ENCODE results near the gene UGGT2. TPM values are rescaled to one million over a fixed set of nuclear protein-coding genes. Genes with fewer than 3 reads are reported as not detected.

The UGGT2 gene
- total RNA-seq, 1 donor, result 63.0 TPM

GRCh38 chr13:95834134-95834765 is 219.0 kb downstream of the UGGT2 start:
- TF ChIP-seq, protein P1, sequence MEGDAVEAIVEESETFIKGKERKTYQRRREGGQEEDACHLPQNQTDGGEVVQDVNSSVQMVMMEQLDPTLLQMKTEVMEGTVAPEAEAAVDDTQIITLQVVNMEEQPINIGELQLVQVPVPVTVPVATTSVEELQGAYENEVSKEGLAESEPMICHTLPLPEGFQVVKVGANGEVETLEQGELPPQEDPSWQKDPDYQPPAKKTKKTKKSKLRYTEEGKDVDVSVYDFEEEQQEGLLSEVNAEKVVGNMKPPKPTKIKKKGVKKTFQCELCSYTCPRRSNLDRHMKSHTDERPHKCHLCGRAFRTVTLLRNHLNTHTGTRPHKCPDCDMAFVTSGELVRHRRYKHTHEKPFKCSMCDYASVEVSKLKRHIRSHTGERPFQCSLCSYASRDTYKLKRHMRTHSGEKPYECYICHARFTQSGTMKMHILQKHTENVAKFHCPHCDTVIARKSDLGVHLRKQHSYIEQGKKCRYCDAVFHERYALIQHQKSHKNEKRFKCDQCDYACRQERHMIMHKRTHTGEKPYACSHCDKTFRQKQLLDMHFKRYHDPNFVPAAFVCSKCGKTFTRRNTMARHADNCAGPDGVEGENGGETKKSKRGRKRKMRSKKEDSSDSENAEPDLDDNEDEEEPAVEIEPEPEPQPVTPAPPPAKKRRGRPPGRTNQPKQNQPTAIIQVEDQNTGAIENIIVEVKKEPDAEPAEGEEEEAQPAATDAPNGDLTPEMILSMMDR (IDR thresholded peaks at IDR 0.05; ENCODE audit: insufficient read depth, low read depth, low read length), result peak; percentile 91
- H3K4me3 ChIP-seq (ENCODE audit: low read depth, low read length), result no peak overlapping the region
- DNase-seq (ENCODE audit: low read depth), result peak; percentile 68

DNA sequence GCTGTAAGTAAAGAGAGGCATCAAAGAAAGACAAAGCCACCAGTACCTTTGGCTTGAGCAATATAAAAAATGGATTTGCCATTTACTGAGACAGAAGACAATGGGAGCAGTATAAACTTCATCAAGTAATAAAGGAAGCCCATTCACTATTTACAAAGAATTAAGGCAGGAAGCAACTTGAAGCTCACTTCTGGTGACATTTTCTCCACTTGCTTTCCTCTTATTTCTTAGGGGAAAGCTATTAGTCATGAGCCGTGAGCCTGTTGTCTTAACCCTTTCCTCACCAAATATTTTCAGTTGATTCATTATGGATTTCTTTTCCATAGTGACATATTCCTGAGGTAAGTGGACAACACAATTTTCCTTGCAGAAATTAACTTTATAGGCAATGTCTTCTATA is 219.5 kb downstream of the UGGT2 start:
- peak; percentile 18 for DNase-seq (ENCODE audit: low read depth)
- no peak overlapping the region for H3K4me3 ChIP-seq (ENCODE audit: low read depth, low read length)
- TF ChIP-seq, protein P1 (IDR thresholded peaks at IDR 0.05; ENCODE audit: insufficient read depth, low read depth, low read length), result no peak

DNA sequence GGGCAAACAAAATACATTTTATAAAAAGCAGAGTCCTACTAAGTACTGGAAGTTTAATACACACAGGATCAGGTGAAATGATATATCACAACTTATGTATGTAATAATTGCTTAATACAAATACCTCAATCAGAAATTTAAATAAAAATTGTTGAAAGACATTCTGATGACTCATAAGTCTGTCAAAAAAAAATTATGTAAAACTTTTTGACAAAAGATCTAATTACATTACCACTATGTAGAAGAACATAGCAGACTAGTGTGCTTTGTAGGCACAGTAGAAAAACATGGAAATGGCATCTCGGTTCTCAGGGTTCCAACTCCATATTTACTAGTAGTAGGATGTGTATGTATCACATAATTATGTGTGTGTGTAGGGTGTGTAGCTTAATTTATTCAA is 220.1 kb downstream of the UGGT2 start:
- TF ChIP-seq, protein P1 (IDR thresholded peaks at IDR 0.05; ENCODE audit: insufficient read depth, low read depth, low read length), result no peak
- no peak for DNase-seq (ENCODE audit: low read depth)
- H3K4me3 ChIP-seq (ENCODE audit: low read depth, low read length), result no peak overlapping the region

DNA sequence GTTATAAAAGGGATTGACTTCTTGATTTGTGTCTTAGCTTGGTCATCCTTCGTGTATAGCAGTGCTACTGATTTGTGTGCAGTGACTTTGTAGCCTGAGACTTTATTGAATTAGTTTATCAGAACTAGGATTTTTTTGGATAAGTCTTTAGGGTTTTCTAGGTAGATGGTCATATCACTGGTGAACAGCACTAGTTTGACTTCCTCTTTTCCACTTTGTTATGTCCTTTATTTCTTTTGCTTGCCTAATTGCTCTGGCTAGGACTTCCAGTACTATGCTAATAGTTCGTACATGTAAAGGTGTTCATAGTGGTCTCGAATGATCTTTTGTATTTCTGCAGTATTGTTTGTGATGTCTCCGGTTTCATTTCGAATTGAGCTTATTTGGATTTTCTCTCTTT is 230.9 kb downstream of the UGGT2 start:
- TF ChIP-seq, protein P1 (IDR thresholded peaks at IDR 0.05; ENCODE audit: insufficient read depth, low read depth, low read length), result no peak
- no peak for DNase-seq (ENCODE audit: low read depth)
- no peak overlapping the region for H3K4me3 ChIP-seq (ENCODE audit: low read depth, low read length)

DNA sequence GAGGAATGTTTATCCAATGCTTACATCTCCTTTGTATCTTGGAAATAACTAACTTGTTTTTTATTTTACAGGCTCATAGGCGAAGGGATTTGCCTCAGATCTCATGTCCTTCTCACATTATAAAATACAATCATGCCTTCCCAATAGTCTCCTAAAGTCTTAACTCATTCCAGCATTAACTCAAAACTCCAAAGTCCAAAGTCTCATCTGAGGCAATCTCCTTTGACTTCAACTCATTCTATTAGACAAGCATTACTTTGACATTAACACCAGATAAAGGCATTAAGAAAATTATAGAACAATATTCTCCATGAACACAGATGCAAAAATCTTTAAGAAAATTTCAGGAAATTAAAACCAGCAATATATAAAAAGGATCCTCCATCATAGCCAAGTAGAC is 238.7 kb downstream of the UGGT2 start:
- TF ChIP-seq, protein P1 (IDR thresholded peaks at IDR 0.05; ENCODE audit: insufficient read depth, low read depth, low read length), result no peak
- H3K4me3 ChIP-seq (ENCODE audit: low read depth, low read length), result no peak overlapping the region
- DNase-seq (ENCODE audit: low read depth), result no peak

DNA sequence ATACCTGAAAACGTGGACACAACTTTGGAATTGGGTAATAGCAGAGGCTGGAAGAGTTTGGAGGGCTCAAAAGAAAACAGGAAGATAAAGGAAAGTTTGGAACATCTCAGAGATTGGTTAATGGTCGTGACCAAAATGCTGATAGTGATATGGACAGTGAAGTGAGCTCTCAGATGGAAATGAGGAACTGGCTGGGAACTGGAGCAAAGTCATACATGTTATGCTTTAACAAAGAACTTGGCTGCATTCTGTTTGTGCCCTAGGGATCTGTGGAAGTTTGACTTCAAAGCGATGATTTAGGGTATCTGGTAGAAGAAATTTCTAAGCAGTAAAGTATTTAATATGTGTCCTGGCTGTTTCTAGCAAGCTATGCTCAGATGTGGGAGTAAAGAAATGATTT is 240.1 kb downstream of the UGGT2 start:
- no peak overlapping the region for H3K4me3 ChIP-seq (ENCODE audit: low read depth, low read length)
- TF ChIP-seq, protein P1 (IDR thresholded peaks at IDR 0.05; ENCODE audit: insufficient read depth, low read depth, low read length), result no peak
- DNase-seq (ENCODE audit: low read depth), result no peak

GRCh38 chr13:95809429-95809828 is 243.8 kb downstream of the UGGT2 start:
- DNase-seq (ENCODE audit: low read depth), result no peak
- no peak overlapping the region for H3K4me3 ChIP-seq (ENCODE audit: low read depth, low read length)
- TF ChIP-seq, protein P1 (IDR thresholded peaks at IDR 0.05; ENCODE audit: insufficient read depth, low read depth, low read length), result no peak

All from fibroblast of villous mesenchyme (primary cell).